Measurements from ENCODE around the gene HSPA4L.

DNA sequence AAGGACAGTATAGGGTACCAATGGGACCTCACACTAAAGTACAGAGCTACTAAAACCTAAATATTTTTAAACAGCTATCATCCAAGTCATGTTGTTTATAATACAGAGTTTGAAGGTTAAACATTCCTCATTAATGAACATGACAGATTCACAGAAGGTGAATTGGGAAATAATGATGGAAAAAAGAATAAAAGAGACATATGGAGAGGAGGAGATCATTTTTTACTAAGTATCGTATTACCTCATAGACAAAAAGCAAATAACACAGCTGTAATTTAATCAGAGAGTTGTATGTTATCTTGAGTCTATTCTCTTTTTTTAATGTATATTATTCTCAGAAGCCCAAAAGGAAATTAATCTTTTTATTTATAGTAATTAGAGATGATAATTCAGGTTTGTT, 106.4 kb downstream of the HSPA4L start:
- TF ChIP-seq POLR2A (IDR thresholded peaks at IDR 0.05; ENCODE audit: low read depth, low read length) (no peak), MXI1 (IDR thresholded peaks at IDR 0.05; ENCODE audit: borderline replicate concordance, low read depth, low read length) (no peak), BHLHE40 (IDR thresholded peaks at IDR 0.05; ENCODE audit: low read depth, low read length) (no peak), MAZ (IDR thresholded peaks at IDR 0.05; ENCODE audit: borderline replicate concordance, low read depth, low read length) (no peak), RAD21 (IDR thresholded peaks at IDR 0.05; ENCODE audit: low read length) (no peak), MAFK (IDR thresholded peaks at IDR 0.05; ENCODE audit: low read depth, low read length) (no peak)
- TF ChIP-seq, protein P1, sequence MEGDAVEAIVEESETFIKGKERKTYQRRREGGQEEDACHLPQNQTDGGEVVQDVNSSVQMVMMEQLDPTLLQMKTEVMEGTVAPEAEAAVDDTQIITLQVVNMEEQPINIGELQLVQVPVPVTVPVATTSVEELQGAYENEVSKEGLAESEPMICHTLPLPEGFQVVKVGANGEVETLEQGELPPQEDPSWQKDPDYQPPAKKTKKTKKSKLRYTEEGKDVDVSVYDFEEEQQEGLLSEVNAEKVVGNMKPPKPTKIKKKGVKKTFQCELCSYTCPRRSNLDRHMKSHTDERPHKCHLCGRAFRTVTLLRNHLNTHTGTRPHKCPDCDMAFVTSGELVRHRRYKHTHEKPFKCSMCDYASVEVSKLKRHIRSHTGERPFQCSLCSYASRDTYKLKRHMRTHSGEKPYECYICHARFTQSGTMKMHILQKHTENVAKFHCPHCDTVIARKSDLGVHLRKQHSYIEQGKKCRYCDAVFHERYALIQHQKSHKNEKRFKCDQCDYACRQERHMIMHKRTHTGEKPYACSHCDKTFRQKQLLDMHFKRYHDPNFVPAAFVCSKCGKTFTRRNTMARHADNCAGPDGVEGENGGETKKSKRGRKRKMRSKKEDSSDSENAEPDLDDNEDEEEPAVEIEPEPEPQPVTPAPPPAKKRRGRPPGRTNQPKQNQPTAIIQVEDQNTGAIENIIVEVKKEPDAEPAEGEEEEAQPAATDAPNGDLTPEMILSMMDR (conservative IDR thresholded peaks at IDR 0.05; ENCODE audit: low read depth, low read length), result no peak
